ENCODE measurements around the gene RLN1.

GRCh38 chr9:5326187-5326586 is 13.5 kb downstream of the RLN1 start:
- TF ChIP-seq FOXK2 (IDR thresholded peaks at IDR 0.05) (no peak), TARDBP (IDR thresholded peaks at IDR 0.05) (no peak), NFRKB (IDR thresholded peaks at IDR 0.05) (no peak), FOXA1 (IDR thresholded peaks at IDR 0.05) (no peak), SP1 (IDR thresholded peaks at IDR 0.05) (no peak), FOXM1 (IDR thresholded peaks at IDR 0.05; ENCODE audit: borderline replicate concordance) (no peak), HDGF (IDR thresholded peaks at IDR 0.05; ENCODE audit: borderline replicate concordance) (no peak), ARNT (IDR thresholded peaks at IDR 0.05) (no peak), ELF4 (IDR thresholded peaks at IDR 0.05) (no peak), ZNF384 (IDR thresholded peaks at IDR 0.05) (no peak), LEF1 (IDR thresholded peaks at IDR 0.05; ENCODE audit: borderline replicate concordance) (no peak), L3MBTL2 (conservative IDR thresholded peaks at IDR 0.05) (no peak), SUZ12 (IDR thresholded peaks at IDR 0.05) (no peak)
